Esophagus squamous epithelium (tissue), 4 donors: ENCODE results near the gene GPR78.

Source experiments
- POLR2A ChIP-seq, 4 donors: fragments of 450-650 bp; IDR thresholded peaks; one replicate each; pipeline ENCODE4 v1.6.1; 2017; ENCODE audit warnings: antibody characterized with exemption in 4 of 4, mild to moderate bottlenecking in 4 of 4, moderate library complexity in 3 of 4
- TF ChIP-seq, protein P1 (sequence below), 6 experiments: fragments of 450-650 bp in 4 of 6; fragments of 200-600 bp in 2 of 6; sonication (generic) in 2 of 6; IDR thresholded peaks; one replicate each; pipeline ENCODE4 v1.5.1; 2016 to 2019; ENCODE audit warnings: antibody characterized with exemption in 6 of 6, mild to moderate bottlenecking in 4 of 6, moderate library complexity in 4 of 6

DNA sequence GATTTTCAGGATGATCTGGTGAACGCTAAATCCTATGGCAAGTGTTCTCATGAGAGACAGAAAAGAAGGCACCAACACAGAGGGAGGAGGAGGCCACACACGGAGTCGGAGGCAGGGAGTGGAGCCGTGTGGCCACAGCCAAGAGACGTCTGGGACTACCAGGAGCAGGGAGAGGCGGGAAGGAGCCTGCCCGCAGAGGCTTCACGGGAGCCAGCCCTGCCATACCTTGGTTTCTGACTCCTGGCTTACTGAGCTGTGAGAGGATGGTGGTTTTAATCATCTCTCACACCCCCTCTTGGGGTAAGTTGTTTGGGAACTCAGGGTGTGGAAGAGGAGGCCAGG, 33.5 kb upstream of the GPR78 start:
- no peak for TF ChIP-seq POLR2A (IDR thresholded peaks at IDR 0.05)
- TF ChIP-seq, protein P1, sequence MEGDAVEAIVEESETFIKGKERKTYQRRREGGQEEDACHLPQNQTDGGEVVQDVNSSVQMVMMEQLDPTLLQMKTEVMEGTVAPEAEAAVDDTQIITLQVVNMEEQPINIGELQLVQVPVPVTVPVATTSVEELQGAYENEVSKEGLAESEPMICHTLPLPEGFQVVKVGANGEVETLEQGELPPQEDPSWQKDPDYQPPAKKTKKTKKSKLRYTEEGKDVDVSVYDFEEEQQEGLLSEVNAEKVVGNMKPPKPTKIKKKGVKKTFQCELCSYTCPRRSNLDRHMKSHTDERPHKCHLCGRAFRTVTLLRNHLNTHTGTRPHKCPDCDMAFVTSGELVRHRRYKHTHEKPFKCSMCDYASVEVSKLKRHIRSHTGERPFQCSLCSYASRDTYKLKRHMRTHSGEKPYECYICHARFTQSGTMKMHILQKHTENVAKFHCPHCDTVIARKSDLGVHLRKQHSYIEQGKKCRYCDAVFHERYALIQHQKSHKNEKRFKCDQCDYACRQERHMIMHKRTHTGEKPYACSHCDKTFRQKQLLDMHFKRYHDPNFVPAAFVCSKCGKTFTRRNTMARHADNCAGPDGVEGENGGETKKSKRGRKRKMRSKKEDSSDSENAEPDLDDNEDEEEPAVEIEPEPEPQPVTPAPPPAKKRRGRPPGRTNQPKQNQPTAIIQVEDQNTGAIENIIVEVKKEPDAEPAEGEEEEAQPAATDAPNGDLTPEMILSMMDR (IDR thresholded peaks at IDR 0.05): no peak
